HEK293 (cell line): ENCODE results near the gene GLTP.

Source experiments
- CTCF ChIA-PET: fragments of 350-600 bp; formaldehyde crosslinking; extraction: SDS; loops from one replicate; lab custom pipeline; 2021; ENCODE audit warnings: antibody characterized with exemption; lab: Yijun Ruan, JAX
- POLR2A ChIA-PET: fragments of 300-600 bp; formaldehyde crosslinking; extraction: SDS; loops from one replicate; lab custom pipeline; 2020; ENCODE audit warnings: antibody characterized with exemption, inconsistent platforms; lab: Yijun Ruan, JAX
- H3K27ac ChIP-seq: fragments of 200-500 bp; sonication (Bioruptor generic); 2 replicates; pipeline ENCODE4 v1.5.1; 2014; ENCODE audit warnings: low read depth, low read length, control low read depth, inconsistent platforms; ENCODE audit errors: extremely low read depth
- H3K36me3 ChIP-seq, 2 experiments: fragments of 200-500 bp in 1 of 2; sonication (Bioruptor generic) in 1 of 2; 1 replicate in 1 of 2; 2 replicates in 1 of 2; pipeline ENCODE4 v1.5.1; 2014 to 2017; ENCODE audit warnings: inconsistent platforms in 2 of 2, low read length in 2 of 2; ENCODE audit not compliant: control insufficient read depth in 2 of 2, insufficient read depth in 1 of 2
- H3K4me1 ChIP-seq: fragments of 200-500 bp; sonication (Bioruptor generic); 2 replicates; pipeline ENCODE4 v1.5.1; 2014; ENCODE audit warnings: mild to moderate bottlenecking, low read length, inconsistent platforms; ENCODE audit not compliant: control insufficient read depth, insufficient read depth
- H3K4me3 ChIP-seq: 2 replicates; pipeline ENCODE4 v1.5.1; 2011; ENCODE audit warnings: low read depth, mild to moderate bottlenecking, control low read depth, low read length, moderate library complexity
- H3K9me3 ChIP-seq: fragments of 200-500 bp; sonication (Bioruptor generic); 2 replicates; pipeline ENCODE4 v1.5.1; 2014; ENCODE audit warnings: low read depth, low read length, inconsistent platforms; ENCODE audit not compliant: control insufficient read depth, insufficient read depth
- GLI2 ChIP-seq: fragments of 450-650 bp; formaldehyde crosslinking; IDR thresholded peaks from 2 replicates; pipeline ENCODE4; 2017; ENCODE audit warnings: missing biosample characterization, missing genetic modification characterization, low read depth, borderline replicate concordance
- GLIS2 ChIP-seq: fragments of 450-650 bp; formaldehyde crosslinking; IDR thresholded peaks from 2 replicates; pipeline ENCODE4 v1.5.1; 2016; ENCODE audit warnings: missing biosample characterization, missing genetic modification characterization
- HIC1 ChIP-seq: fragments of 450-650 bp; formaldehyde crosslinking; IDR thresholded peaks from 2 replicates; pipeline ENCODE4 v1.5.1; 2016; ENCODE audit warnings: missing biosample characterization, missing genetic modification characterization
- PBX3 ChIP-seq: sonication (generic); formaldehyde crosslinking; IDR thresholded peaks from 2 replicates; pipeline ENCODE4 v1.8.1; 2022; ENCODE audit warnings: mild to moderate bottlenecking, moderate library complexity, missing genetic modification reagents
- ZBTB1 ChIP-seq: fragments of 450-650 bp; formaldehyde crosslinking; IDR thresholded peaks from 2 replicates; pipeline ENCODE4 v1.5.1; 2016; ENCODE audit warnings: missing biosample characterization, missing genetic modification characterization
- ZBTB26 ChIP-seq: fragments of 450-650 bp; formaldehyde crosslinking; optimal IDR thresholded peaks from 2 replicates; pipeline ENCODE3; 2016; ENCODE audit warnings: missing biosample characterization, mild to moderate bottlenecking, missing genetic modification characterization
- ZBTB7A ChIP-seq: fragments of 450-650 bp; formaldehyde crosslinking; IDR thresholded peaks from 2 replicates; pipeline ENCODE4 v1.5.1; 2016; ENCODE audit warnings: low read depth, missing biosample characterization, missing genetic modification characterization
- ZIC2 ChIP-seq: fragments of 450-650 bp; formaldehyde crosslinking; IDR thresholded peaks from 2 replicates; pipeline ENCODE4 v1.5.1; 2016; ENCODE audit warnings: missing biosample characterization, missing genetic modification characterization
- ZNF23 ChIP-seq: fragments of 450-650 bp; formaldehyde crosslinking; IDR thresholded peaks from 2 replicates; pipeline ENCODE4 v1.5.1; 2016; ENCODE audit warnings: missing biosample characterization, missing genetic modification characterization, borderline replicate concordance
- ZNF26 ChIP-seq: fragments of 450-650 bp; formaldehyde crosslinking; IDR thresholded peaks from 2 replicates; pipeline ENCODE4 v1.5.1; 2016; ENCODE audit warnings: missing biosample characterization, missing genetic modification characterization
- ZNF341 ChIP-seq: fragments of 450-650 bp; formaldehyde crosslinking; IDR thresholded peaks from 2 replicates; pipeline ENCODE4; 2016; ENCODE audit warnings: low read depth, missing biosample characterization, missing genetic modification characterization
- ZNF362 ChIP-seq: fragments of 450-650 bp; formaldehyde crosslinking; IDR thresholded peaks from 2 replicates; pipeline ENCODE4 v1.5.1; 2016; ENCODE audit warnings: missing biosample characterization, missing genetic modification characterization
- ZNF488 ChIP-seq: fragments of 450-650 bp; formaldehyde crosslinking; IDR thresholded peaks from 2 replicates; pipeline ENCODE4 v1.5.1; 2016; ENCODE audit warnings: missing biosample characterization, missing genetic modification characterization
- ZNF571 ChIP-seq: fragments of 450-650 bp; formaldehyde crosslinking; IDR thresholded peaks from 2 replicates; pipeline ENCODE4 v1.5.0; 2017; ENCODE audit warnings: missing biosample characterization, missing genetic modification characterization
- ZNF585B ChIP-seq: fragments of 450-650 bp; formaldehyde crosslinking; IDR thresholded peaks from 2 replicates; pipeline ENCODE4 v1.5.1; 2016; ENCODE audit warnings: missing biosample characterization, missing genetic modification characterization
- ZNF654 ChIP-seq: fragments of 450-650 bp; formaldehyde crosslinking; IDR thresholded peaks from 2 replicates; pipeline ENCODE4 v1.5.1; 2016; ENCODE audit warnings: low read depth, missing biosample characterization, missing genetic modification characterization
- ZNF785 ChIP-seq: fragments of 450-650 bp; formaldehyde crosslinking; IDR thresholded peaks from 2 replicates; pipeline ENCODE4 v1.5.1; 2016; ENCODE audit warnings: missing biosample characterization, missing genetic modification characterization
- ZNF792 ChIP-seq: fragments of 450-650 bp; formaldehyde crosslinking; IDR thresholded peaks from 2 replicates; pipeline ENCODE4 v1.5.1; 2016; ENCODE audit warnings: missing biosample characterization, missing genetic modification characterization
- ZSCAN23 ChIP-seq: fragments of 450-650 bp; formaldehyde crosslinking; IDR thresholded peaks from 2 replicates; pipeline ENCODE4 v1.5.1; 2016; ENCODE audit warnings: missing biosample characterization, missing genetic modification characterization

GLTP gene

GRCh38 chr12:109824731-109825130, 55.6 kb downstream of the GLTP start:
- POLR2A ChIA-PET: no interaction called here

GRCh38 chr12:109822951-109823411, 57.4 kb downstream of the GLTP start:
- no peaks in the 10 kb centered on the region for H3K4me1 ChIP-seq
- POLR2A ChIA-PET: no interaction called here

More at GRCh38 chr12:109824731-109825130, 55.6 kb downstream of the GLTP start:
- Histone ChIP-seq H3K4me3 (no peak overlapping the region), H3K9me3 (no peaks in the 10 kb centered on the region), H3K36me3 (no peaks in the 10 kb centered on the region), H3K4me1 (no peaks in the 10 kb centered on the region), H3K27ac (no peak overlapping the region)
- TF ChIP-seq ZBTB7A (tag by site-specific recombination) (no peak), ZSCAN23 (tag by site-specific recombination) (no peak), ZNF488 (tag by site-specific recombination) (no peak), GLI2 (tag by site-specific recombination) (no peak), ZNF23 (no peak), ZNF585B (tag by site-specific recombination) (no peak), ZNF792 (tag by site-specific recombination) (no peak), PBX3 (CRISPR knock-in tag) (no peak), ZNF785 (tag by site-specific recombination) (no peak), ZNF654 (no peak)
- CTCF ChIA-PET: interaction anchor here (0.7 to 1.8 kb wide), 2 partner anchors 21 to 241 kb away, joined by 4 to 7 read pairs; no protein-coding TSS in a partner anchor

GRCh38 chr12:109822416-109822815, 57.9 kb downstream of the GLTP start:
- ChIA-PET POLR2A (no interaction called here), CTCF (interaction anchor here (0.6 to 2.1 kb wide), 2 partner anchors 23 to 303 kb away, joined by 3 to 10 read pairs; no protein-coding TSS in a partner anchor)
- Histone ChIP-seq H3K36me3 (no peaks in the 10 kb centered on the region), H3K4me3 (no peak overlapping the region), H3K27ac (no peak overlapping the region), H3K9me3 (no peaks in the 10 kb centered on the region), H3K4me1 (no peaks in the 10 kb centered on the region)
- TF ChIP-seq ZBTB26 (tag by site-specific recombination) (no peak), ZBTB1 (tag by site-specific recombination) (no peak), ZNF26 (tag by site-specific recombination) (no peak), ZNF362 (tag by site-specific recombination) (no peak)

More at GRCh38 chr12:109822951-109823411, 57.4 kb downstream of the GLTP start:
- Histone ChIP-seq H3K4me3 (no peak overlapping the region), H3K36me3 (no peaks in the 10 kb centered on the region), H3K9me3 (no peaks in the 10 kb centered on the region), H3K27ac (no peak overlapping the region)
- CTCF ChIA-PET: interaction anchor here (0.6 to 2.1 kb wide), 3 partner anchors 15 to 304 kb away, joined by 3 to 10 read pairs (median 4); no protein-coding TSS in a partner anchor
- TF ChIP-seq HIC1 (peak; percentile 49; the same call in 1 of the 2 replicates), GLIS2 (peak; percentile 65), ZNF571 (no peak), ZIC2 (peak; percentile 96), ZNF341 (tag by site-specific recombination) (peak; percentile 42; the same call in 1 of the 2 replicates), ZNF792 (tag by site-specific recombination) (no peak)
